Uterus (tissue), 4 donors: ENCODE measurements around the gene FAM240A. TPM values are rescaled to one million over a fixed set of nuclear protein-coding genes. Genes with fewer than 3 reads are reported as not detected.
"Not testable (repeated sequence)": the region's sequence is repeated elsewhere in the genome, so short reads cannot be mapped to it uniquely, and the experiment has no call there.

Source experiments
- DNase-seq, 2 donors: peaks; one replicate each; pipeline ENCODE4 v3.0.0-alpha.2; 2019 to 2020
- H3K27ac ChIP-seq, 2 donors: fragments of 200-600 bp; sonication (generic); 1 replicate in 1 of 2; 2 replicates in 1 of 2; pipeline ENCODE4 v1.5.1; 2016 to 2018
- H3K27me3 ChIP-seq, 2 donors: fragments of 200-600 bp; sonication (generic); one replicate each; pipeline ENCODE4 v1.5.1; 2018 to 2019; ENCODE audit warnings: control low read depth in 1 of 2
- H3K36me3 ChIP-seq, 2 donors: fragments of 200-600 bp; sonication (generic); one replicate each; pipeline ENCODE4 v1.5.1; 2019; ENCODE audit warnings: control low read depth in 1 of 2
- H3K4me1 ChIP-seq, 2 donors: fragments of 200-600 bp; sonication (generic); one replicate each; pipeline ENCODE4 v1.5.1; 2018 to 2019; ENCODE audit warnings: control low read depth in 1 of 2
- H3K4me3 ChIP-seq, 2 donors: fragments of 200-600 bp; sonication (generic); 1 replicate in 1 of 2; 2 replicates in 1 of 2; pipeline ENCODE4 v1.5.1; 2018 to 2019; ENCODE audit warnings: mild to moderate bottlenecking in 1 of 2
- H3K9me3 ChIP-seq, 2 donors: fragments of 200-600 bp; sonication (generic); one replicate each; pipeline ENCODE4 v1.5.1; 2019; ENCODE audit warnings: control low read depth in 1 of 2
- CTCF ChIP-seq, 4 experiments: fragments of 200-600 bp in 2 of 4; fragments of 450-650 bp in 2 of 4; sonication (generic) in 2 of 4; IDR thresholded peaks; one replicate each; pipeline ENCODE4 v1.5.1; 2016 to 2019; ENCODE audit warnings: antibody characterized with exemption in 4 of 4, mild to moderate bottlenecking in 2 of 4, moderate library complexity in 1 of 4
- POLR2A ChIP-seq, 2 donors: fragments of 450-650 bp; IDR thresholded peaks; one replicate each; pipeline ENCODE4 v1.6.1; 2016; ENCODE audit warnings: antibody characterized with exemption in 2 of 2, mild to moderate bottlenecking in 1 of 2, moderate library complexity in 1 of 2
- intact Hi-C: fragments of 100-400 bp; cut with DNase I; formaldehyde crosslinking; loops from one replicate; pipeline ENCODE4 v1.15.1; 2023; ENCODE audit warnings: low total_unique reads
- total RNA-seq, 4 donors: library from RNA; depleted of rRNA in 3 of 4; stranded (reverse); fragments of >200 nt in 3 of 4; gene quantifications; one replicate each; pipeline versions ENCODE4 v1.1.0 to v1.2.4, GENCODE V29; 2014 to 2023
- donor health status: DM: yes; HTN: yes; CAD: no.

Gene FAM240A
- total RNA-seq, 4 donors from 2014 or later = not detected

GRCh38 chr3:46580675-46581074 is 31.6 kb upstream of the FAM240A start:
- Histone ChIP-seq H3K4me3 (no peak overlapping the region), H3K36me3 (no peaks in the 10 kb centered on the region), H3K4me1 (no peaks in the 10 kb centered on the region), H3K27me3 (no peaks in the 10 kb centered on the region), H3K27ac (no peak overlapping the region), H3K9me3 (no peaks in the 10 kb centered on the region)
- DNase-seq = no peak
- TF ChIP-seq CTCF (IDR thresholded peaks at IDR 0.05) (no peak), POLR2A (IDR thresholded peaks at IDR 0.05) (no peak)
- intact Hi-C loops = no loop called here

- H3K27me3 ChIP-seq = no peaks in the 10 kb centered on the region
- H3K36me3 ChIP-seq = no peaks in the 10 kb centered on the region
- no peaks in the 10 kb centered on the region for H3K9me3 ChIP-seq
- TF ChIP-seq CTCF (IDR thresholded peaks at IDR 0.05) (no peak), POLR2A (IDR thresholded peaks at IDR 0.05) (no peak)
- DNase-seq = no peak
- H3K4me3 ChIP-seq = no peak overlapping the region
- intact Hi-C loops = no loop called here
- no peak overlapping the region for H3K27ac ChIP-seq
- no peaks in the 10 kb centered on the region for H3K4me1 ChIP-seq
These were observed 27.5 kb upstream of the FAM240A start for GRCh38 chr3:46584598-46585467.

DNA sequence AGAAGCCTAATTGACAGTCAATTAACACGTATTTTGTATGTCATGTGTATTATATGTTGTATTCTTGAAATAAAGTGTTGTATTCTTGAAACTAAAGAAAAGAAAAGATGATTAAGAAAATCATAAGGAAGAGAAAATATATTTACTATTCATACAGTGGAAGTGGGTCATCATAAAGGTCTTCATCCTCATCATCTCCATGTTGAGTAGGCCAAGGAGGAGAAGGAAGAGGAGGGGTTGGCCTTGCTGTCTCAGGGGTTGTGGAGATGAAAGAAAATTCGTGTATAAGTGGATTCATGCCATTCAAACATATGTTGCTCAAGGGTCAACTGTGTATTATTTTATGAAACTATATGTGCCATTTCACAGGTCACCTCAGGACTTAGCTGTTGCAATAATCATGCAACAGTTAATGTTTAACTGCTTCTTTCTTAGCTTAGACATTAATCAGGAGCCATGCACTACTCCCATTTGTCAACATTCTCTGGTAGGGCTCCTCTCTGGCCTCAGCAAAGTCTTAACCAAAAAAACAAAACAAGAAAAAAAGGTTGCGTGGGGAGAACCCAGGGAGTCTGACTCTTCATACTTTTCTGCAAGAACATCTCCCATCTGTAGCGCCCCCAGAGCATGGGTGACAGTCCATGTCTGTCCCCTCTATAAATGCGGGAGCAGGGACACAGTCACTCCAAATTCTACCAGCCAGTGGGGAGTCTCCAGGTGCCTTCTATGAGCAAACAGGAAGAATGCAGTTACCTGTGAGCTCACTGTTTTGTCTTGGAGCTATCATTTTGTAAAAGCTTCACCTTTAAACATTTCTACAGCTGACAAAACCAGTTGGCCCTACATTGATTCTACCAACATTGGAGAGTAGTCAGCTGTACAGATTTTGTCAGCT is 26.3 kb upstream of the FAM240A start:
- no peaks in the 10 kb centered on the region for H3K4me1 ChIP-seq
- TF ChIP-seq POLR2A (IDR thresholded peaks at IDR 0.05) (no peak), CTCF (IDR thresholded peaks at IDR 0.05) (no peak)
- H3K36me3 ChIP-seq = no peaks in the 10 kb centered on the region
- no peak overlapping the region for H3K27ac ChIP-seq
- H3K4me3 ChIP-seq = no peak overlapping the region
- DNase-seq = no peak
- H3K9me3 ChIP-seq = no peaks in the 10 kb centered on the region
- intact Hi-C loops = no loop called here
- H3K27me3 ChIP-seq = no peaks in the 10 kb centered on the region

GRCh38 chr3:46586738-46587246 is 25.5 kb upstream of the FAM240A start:
- intact Hi-C loops = no loop called here

DNA sequence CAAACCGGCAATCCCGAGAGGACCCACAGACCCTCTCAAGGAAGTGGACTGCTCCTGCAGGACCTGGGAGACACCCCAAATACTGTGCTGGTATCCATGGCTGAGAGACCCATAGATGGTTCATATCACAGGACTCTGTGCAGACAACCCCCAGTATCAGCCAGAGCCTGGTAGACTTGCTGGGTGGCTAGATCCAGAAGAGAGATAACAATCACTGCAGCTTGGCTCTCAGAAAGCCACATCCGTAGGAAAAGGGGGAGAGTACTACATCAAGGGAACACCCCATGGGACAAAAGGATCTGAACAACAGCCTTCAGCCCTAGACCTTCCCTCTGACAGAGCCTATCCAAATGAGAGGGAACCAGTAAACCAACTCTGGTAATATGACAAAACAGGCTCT is 25.1 kb upstream of the FAM240A start:
- H3K4me1 ChIP-seq, H3K9me3 ChIP-seq, H3K27ac ChIP-seq, DNase-seq, H3K27me3 ChIP-seq, H3K4me3 ChIP-seq, H3K36me3 ChIP-seq, intact Hi-C loops: not testable (repeated sequence)

More at GRCh38 chr3:46586738-46587246, 25.5 kb upstream of the FAM240A start:
- Histone ChIP-seq H3K36me3 (no peaks in the 10 kb centered on the region), H3K9me3 (no peaks in the 10 kb centered on the region), H3K27me3 (no peaks in the 10 kb centered on the region), H3K4me3 (no peak overlapping the region), H3K4me1 (no peaks in the 10 kb centered on the region), H3K27ac (no peak overlapping the region)
- TF ChIP-seq CTCF (IDR thresholded peaks at IDR 0.05) (no peak), POLR2A (IDR thresholded peaks at IDR 0.05) (no peak)
- DNase-seq = no peak
